ENCODE data around the gene TNIK. TPM values are rescaled to one million over a fixed set of nuclear protein-coding genes. Genes with fewer than 3 reads are reported as not detected.

TNIK gene
- total RNA-seq, 4 donors from 2014 or later, result 32.9 to 41.7 (median 38.0) TPM

DNA sequence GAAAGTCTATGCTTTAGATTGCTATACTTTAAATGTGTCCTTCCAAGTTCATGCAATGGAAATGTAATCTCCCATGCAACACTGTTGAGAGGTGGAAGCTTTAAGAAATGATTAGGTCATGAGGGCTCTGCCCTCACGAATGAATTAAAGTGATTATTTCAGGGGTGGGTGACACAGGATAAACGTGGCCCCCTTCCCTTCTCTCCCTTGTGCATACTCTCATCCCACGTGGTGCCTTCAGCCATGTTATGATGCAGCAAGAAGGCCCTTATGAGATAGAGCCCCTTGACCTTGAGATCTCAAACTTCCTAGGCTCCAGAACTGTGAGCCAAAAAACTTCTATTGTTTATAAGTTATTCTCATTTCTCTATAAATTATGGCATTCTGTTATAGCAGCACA lies 183.3 kb downstream of the TNIK start:
- H3K4me3 ChIP-seq, result no peak overlapping the region
- H3K27me3 ChIP-seq, result no peaks in the 10 kb centered on the region
- no peaks in the 10 kb centered on the region for H3K36me3 ChIP-seq
- WGBS, 2 donors (ENCODE audit: low coverage in 1 of 2), result 35 to 60% methylated on average over 3 of the region's 3 CpGs
- peak overlapping the region in 1 of 4 donors; percentile 55 for H3K27ac ChIP-seq
- H3K9me3 ChIP-seq, result no peaks in the 10 kb centered on the region
- ATAC-seq, result no peak
- H3K4me1 ChIP-seq, result peaks cover 3 to 28% (median 4%) of the 10 kb centered on the region in 3 donors
- TF ChIP-seq EP300 (IDR thresholded peaks at IDR 0.05) (no peak), POLR2A (IDR thresholded peaks at IDR 0.05) (no peak), POLR2AphosphoS5 (IDR thresholded peaks at IDR 0.05) (no peak)
- TF ChIP-seq, protein P1, sequence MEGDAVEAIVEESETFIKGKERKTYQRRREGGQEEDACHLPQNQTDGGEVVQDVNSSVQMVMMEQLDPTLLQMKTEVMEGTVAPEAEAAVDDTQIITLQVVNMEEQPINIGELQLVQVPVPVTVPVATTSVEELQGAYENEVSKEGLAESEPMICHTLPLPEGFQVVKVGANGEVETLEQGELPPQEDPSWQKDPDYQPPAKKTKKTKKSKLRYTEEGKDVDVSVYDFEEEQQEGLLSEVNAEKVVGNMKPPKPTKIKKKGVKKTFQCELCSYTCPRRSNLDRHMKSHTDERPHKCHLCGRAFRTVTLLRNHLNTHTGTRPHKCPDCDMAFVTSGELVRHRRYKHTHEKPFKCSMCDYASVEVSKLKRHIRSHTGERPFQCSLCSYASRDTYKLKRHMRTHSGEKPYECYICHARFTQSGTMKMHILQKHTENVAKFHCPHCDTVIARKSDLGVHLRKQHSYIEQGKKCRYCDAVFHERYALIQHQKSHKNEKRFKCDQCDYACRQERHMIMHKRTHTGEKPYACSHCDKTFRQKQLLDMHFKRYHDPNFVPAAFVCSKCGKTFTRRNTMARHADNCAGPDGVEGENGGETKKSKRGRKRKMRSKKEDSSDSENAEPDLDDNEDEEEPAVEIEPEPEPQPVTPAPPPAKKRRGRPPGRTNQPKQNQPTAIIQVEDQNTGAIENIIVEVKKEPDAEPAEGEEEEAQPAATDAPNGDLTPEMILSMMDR (IDR thresholded peaks at IDR 0.05), result no peak

DNA sequence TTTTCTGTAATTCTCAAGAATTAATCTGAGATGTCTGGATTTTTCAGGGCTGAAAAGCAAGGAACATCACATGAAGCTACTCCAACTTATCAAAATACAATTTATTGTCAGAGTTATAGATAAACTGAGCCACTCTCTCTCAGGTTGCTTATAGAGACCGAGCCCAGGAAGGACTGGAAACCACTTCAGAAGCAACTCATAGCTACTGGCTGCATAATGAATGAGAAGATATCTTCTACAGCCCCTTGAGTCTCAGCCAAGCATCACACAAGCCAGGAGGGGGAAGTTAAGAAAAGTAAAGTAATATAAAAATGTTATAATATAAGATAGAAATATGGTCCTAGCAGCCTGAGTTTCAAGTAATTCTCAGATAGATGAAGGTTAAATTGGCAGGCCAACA lies 186.0 kb downstream of the TNIK start:
- ATAC-seq, result no peak
- H3K9me3 ChIP-seq, result no peaks in the 10 kb centered on the region
- H3K36me3 ChIP-seq, result no peaks in the 10 kb centered on the region
- TF ChIP-seq POLR2AphosphoS5 (IDR thresholded peaks at IDR 0.05), result no peak
- WGBS, 2 donors (ENCODE audit: low coverage in 1 of 2), result 83 to 91% methylated on average over 1 of the region's 1 CpG
- no peak overlapping the region for H3K27ac ChIP-seq
- no peak overlapping the region for H3K4me3 ChIP-seq
- no peaks in the 10 kb centered on the region for H3K27me3 ChIP-seq
- H3K4me1 ChIP-seq, result peaks cover 0 to 38% (median 2%) of the 10 kb centered on the region in 3 donors

DNA sequence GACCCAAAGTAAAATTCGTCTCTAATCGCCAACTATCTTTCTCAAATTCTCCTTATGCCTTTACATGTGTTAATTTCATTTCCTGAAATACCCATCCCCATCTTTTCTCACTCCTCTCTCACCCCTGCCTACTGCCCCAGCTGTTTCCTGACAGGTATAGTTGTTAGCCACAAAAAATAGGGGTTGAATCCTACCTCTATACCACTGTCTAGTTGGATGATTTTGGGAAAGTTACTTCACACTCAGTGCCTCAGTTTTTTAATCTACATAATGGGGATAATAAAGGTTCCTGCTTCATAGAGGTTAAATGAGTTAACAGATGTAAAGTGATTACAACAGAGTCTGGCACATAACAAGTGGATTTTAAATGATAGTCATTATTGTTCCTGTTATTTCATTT lies 189.7 kb downstream of the TNIK start:
- no peaks in the 10 kb centered on the region for H3K36me3 ChIP-seq
- no peak overlapping the region for H3K4me3 ChIP-seq
- H3K9me3 ChIP-seq, result no peaks in the 10 kb centered on the region
- no peak for ATAC-seq
- peaks cover 17 to 50% (median 17%) of the 10 kb centered on the region in 3 donors for H3K4me1 ChIP-seq
- no peaks in the 10 kb centered on the region for H3K27me3 ChIP-seq
- no peak overlapping the region for H3K27ac ChIP-seq
- TF ChIP-seq, protein P1 (IDR thresholded peaks at IDR 0.05), result no peak
- no peak for TF ChIP-seq POLR2A (IDR thresholded peaks at IDR 0.05)
- TF ChIP-seq EP300 (IDR thresholded peaks at IDR 0.05), result no peak
- TF ChIP-seq POLR2AphosphoS5 (IDR thresholded peaks at IDR 0.05), result no peak
- WGBS, 2 donors (ENCODE audit: low coverage in 1 of 2), result 82 to 88% methylated on average over 2 of the region's 2 CpGs

DNA sequence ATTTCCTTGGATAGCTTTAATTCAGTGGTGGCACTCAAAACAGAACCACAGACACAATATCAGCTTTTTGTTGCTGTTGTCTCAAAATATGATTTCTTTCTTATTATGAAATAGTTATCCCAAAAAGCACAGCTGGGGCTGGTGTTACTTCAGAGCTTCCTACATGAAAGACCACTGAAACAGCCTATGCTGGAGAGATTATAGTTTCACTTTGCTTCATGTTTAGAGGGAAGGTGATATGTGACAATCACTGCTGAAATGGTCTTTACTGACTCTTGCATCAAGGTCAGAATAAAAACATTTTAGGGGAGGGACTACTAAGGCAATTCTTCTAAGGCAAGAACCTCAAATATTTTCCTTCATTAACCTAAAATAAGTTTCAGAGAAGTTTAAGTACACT lies 190.7 kb downstream of the TNIK start:
- H3K4me1 ChIP-seq, result peaks cover 17 to 52% (median 17%) of the 10 kb centered on the region in 3 donors
- H3K27me3 ChIP-seq, result no peaks in the 10 kb centered on the region
- H3K36me3 ChIP-seq, result no peaks in the 10 kb centered on the region
- no peak for ATAC-seq
- H3K4me3 ChIP-seq, result no peak overlapping the region
- H3K27ac ChIP-seq, result no peak overlapping the region
- no peaks in the 10 kb centered on the region for H3K9me3 ChIP-seq
- TF ChIP-seq POLR2AphosphoS5 (IDR thresholded peaks at IDR 0.05), result no peak
- no peak for TF ChIP-seq EP300 (IDR thresholded peaks at IDR 0.05)
- TF ChIP-seq, protein P1 (IDR thresholded peaks at IDR 0.05), result no peak
- no peak for TF ChIP-seq POLR2A (IDR thresholded peaks at IDR 0.05)

DNA sequence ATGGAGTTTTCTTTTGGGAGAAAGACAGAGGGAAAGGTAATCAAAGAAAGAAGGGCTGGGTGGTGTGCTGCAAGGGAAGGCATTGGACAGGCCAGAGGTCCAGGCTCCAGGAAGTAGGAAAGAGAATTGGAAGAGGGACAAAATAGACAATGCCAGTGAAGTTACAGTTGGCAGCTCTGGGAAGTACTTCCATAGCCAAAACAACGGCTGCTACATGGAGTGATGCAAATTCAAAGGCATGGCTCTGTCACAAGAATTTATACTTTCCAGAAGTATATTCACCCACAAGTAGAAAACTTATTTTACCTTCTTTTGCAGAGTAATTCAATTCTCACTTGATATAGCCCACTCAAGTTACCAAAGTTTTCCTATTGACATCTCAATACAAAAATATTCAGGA lies 191.5 kb downstream of the TNIK start:
- Histone ChIP-seq H3K27me3 (no peaks in the 10 kb centered on the region), H3K4me3 (no peak overlapping the region), H3K9me3 (no peaks in the 10 kb centered on the region), H3K27ac (no peak overlapping the region), H3K36me3 (no peaks in the 10 kb centered on the region), H3K4me1 (peaks cover 17 to 52% (median 17%) of the 10 kb centered on the region in 3 donors)
- TF ChIP-seq, protein P1 (IDR thresholded peaks at IDR 0.05), result no peak
- TF ChIP-seq POLR2AphosphoS5 (IDR thresholded peaks at IDR 0.05) (no peak), EP300 (IDR thresholded peaks at IDR 0.05) (no peak), POLR2A (IDR thresholded peaks at IDR 0.05) (no peak)
- ATAC-seq, result no peak
- WGBS, 2 donors (ENCODE audit: low coverage in 1 of 2), result 40 to 60% methylated on average over 1 of the region's 1 CpG

Data from gastroesophageal sphincter (tissue), 4 donors.